GM19351 (cell line): ENCODE data around the gene OR10R2.

Source experiments
- ATAC-seq: cut with Tn5 transposase; IDR thresholded peaks from one replicate; pipeline ENCODE4 v1.9.1; 2021; ENCODE audit warnings: mild to moderate bottlenecking, moderate library complexity; ENCODE audit not compliant: unreplicated experiment

OR10R2 gene

GRCh38 chr1:158521666-158522058 lies 49.6 kb downstream of the OR10R2 start:
- no peak for ATAC-seq

- ATAC-seq = no peak
Measured at GRCh38 chr1:158527190-158527815, 55.3 kb downstream of the OR10R2 start.
